NCI-H2196 (cell line): ENCODE measurements around the gene UBAP1.
"Not testable (repeated sequence)": the region's sequence is repeated elsewhere in the genome, so short reads cannot be mapped to it uniquely, and the experiment has no call there.

Experiments
- DNase-seq: peaks from one replicate; lab custom pipeline; 2025; ENCODE audit not compliant: unreplicated experiment; lab: John Stamatoyannopoulos, UW

Gene UBAP1

DNA sequence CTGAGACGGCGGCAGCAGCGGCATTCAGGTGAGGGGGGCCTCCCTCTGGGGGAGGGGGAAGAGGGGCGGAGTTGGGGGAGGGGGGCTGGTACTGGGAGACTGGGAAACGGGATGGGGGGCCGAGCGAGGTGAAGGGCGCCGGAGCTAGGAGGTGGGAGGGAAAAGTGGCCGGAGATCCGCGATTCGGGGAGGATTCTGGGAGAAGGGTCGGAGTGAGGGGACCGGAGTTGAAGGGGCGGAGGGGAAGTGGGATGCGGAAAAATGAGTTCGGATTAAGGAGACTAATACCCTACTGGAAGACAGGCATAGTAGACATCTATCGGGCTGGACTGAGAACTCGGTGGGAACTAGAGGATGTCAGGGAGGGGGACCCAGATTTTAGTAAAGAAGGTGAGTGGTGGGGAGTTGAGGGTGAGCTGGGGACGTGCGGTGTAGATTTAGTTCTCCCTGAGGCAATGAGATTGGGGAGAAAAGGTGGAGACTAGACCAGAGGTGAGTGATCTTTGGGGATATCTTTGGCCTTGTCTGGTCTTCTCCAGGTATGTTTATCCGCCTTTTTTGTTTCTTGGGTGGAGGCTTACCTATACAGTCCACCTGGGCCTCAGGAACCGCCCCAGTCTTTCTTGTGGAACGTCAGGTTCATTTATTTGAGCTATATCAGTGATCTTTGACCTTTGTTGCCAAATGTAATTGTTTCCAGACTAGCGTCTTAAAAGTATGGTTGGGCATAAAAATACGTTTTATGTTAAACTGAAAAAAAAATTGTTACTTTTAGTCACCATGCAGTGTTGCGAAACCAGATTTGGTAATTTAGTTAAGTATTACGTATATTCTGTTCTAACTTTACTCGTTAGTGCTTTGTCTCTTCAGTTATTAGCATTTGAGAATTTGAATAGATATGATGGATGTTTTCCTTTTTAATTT lies 632 bp downstream of the UBAP1 start:
- DNase-seq, result no peak

DNA sequence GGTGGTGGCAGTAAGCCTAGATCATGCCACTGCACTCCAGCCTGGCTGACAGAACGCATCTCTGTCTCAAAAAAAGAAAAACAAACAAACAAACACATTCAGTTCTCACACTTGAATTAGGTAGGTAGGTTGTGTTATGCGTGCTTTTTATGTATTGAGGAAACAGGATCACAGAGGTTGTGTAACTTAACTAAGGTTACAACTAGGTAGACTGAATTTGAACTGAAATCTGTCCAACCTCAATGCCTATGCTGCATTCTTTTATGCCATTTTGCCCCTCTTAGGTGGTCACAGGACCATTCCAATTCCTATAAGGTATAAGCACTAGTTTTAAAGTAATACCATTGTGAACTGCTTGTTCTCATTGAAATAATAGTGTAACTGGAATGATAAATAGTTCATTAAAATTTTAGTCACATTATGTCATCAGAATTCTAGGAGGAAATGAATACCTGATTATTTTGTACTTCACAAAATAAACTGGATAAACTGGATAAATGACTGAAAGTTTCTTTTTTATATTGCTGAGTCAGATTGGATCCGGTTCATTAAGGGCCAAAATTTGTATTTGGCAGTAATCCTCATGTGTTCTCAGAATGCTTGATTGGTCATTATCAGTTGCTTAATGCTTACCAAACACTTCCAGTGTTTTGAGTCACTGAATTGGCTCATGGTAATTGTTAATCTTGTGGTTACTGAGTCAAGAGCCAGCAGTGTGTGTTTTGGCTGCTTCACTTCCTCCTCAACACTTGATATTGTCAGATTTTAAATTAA lies 7.1 kb downstream of the UBAP1 start:
- DNase-seq, result peak; percentile 93

DNA sequence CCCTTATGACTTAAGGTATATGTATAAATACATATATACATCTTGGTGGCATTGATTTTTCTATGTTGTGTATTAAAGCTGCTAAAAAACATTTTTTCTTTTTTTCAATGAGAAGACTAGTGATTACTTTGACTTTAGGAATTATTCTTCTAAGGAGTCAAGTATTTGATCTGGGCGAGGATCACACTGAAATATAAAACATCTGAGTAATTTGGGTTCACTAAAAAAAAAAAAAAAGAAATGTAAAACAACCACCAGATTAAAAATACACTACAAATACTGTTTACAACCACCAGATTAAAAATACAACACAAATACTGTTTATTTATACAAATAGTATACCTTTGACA lies 9.0 kb downstream of the UBAP1 start:
- DNase-seq, result no peak

DNA sequence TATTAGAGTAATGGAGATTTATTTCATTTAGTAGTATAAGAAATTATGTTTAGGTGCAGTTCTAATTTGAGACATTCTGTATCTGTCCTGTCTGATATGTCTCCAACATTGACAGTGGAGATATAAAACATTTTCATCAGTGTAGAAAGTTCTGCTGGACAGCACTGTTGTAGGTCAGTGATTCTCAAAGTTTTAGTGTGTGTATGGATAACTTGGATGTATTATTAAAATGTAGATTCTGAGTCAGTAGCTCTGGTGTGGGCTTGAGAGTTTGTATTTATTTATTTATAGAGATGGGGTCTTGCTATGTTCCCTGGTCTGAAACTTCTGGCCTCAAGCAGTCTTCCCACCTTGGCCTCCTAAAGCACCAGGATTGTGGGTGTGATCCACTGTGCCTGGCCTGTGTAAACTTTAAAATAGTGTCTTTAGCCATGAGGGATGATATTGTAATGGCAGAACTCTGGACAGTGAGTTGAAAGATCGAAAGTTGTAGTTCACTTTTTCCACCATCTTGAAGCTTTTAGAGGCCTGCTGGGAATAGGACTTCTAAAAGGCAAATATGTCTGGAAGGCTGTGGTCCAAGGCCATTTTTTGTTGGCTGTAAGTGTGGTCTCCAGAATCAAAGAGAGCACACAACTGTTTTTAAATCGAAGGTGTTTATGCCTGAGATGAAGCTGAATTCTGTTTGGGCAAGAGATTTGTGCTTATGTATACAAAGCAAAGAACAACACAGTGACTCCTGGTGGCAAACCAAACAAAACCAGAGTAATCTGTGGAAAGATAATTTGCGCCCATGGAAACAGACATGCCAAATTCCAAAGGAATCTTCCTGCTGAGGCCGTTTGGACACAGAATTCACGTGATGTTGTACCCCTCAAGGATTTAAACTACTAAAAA lies 12.4 kb downstream of the UBAP1 start:
- peak; percentile 18 for DNase-seq

DNA sequence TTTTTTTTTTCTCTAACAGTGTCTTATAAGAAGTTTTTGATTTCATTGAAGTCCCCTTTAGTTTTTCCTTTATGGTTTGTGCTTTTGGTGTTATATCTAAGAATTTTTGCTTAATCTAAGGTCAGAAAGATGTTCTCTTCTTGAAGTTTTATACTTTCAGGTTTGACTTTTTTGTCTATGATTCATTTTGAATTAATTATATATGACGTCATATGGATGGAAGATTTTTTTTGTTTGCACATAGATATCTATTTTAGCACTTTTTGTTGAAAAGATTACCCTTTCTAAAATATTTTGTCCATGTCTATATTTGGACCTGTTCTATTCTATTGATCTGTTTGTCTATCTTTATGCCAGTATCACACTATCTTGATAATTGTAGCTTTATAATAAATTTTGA lies 16.3 kb downstream of the UBAP1 start:
- no peak for DNase-seq

DNA sequence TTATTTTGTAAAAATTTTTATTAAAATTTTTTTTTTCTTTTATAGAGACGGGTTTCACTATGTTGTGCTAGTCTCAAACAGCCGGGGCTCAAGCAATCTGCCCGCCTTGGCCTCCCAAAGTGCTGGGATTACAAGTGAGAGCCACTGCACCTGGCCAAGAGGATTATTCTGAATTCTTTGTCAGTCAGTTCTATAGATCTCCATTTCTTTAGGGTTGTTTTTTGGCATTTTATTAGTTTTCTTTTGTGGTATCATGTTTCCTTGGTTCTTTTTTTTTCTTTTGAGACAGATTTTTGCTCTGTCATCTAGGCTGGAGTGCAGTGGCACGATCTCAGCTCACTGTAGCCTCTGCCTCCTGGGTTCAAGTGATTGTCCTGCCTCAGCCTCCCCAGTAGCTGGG lies 18.4 kb downstream of the UBAP1 start:
- not testable (repeated sequence) for DNase-seq

DNA sequence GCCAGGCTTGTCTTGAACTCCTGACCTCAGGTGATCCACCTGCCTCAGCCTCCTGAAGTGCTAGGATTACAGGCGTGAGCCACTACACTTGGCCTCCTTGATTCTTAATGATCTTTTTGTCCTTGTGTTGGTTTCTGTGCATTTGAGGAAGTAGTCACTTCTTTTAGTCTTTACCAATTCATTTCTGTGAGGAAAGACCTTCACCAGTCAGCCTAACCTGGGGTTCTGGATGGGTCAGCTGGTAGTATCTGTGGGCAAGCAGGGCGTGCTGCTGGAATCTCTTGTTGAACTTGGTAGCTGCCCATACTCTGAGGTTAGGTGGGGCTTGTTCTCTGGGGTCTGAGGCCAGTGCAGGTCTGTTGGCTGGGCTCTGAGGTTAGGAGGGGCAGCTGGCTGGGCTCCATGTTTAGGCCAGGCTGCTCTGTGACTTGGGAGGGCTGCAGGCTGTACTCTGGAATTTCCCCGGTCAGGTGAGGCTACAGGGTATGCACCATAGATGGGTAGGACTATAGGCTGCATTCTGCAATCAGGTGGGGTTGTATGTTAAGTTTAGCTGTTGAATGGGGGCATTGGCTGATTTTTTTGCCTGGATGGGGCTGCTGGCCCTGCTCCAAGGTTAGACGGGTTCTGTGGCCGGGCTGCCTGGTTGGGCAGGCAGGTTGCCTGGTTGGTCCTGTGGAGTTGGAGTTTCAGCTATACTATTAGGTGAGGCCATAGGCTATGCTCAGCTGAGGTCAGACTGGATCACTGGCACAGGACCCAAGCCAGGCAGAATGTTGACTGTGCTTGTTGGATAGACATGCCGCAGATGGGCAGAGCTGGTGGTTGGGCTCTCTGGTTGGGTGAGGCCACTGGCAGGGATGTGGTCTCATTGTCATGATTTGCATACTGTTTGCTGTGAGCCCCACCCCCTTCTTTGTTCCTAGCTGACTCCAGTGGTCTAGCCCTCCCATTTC lies 19.2 kb downstream of the UBAP1 start:
- DNase-seq, result peak; percentile 60

DNA sequence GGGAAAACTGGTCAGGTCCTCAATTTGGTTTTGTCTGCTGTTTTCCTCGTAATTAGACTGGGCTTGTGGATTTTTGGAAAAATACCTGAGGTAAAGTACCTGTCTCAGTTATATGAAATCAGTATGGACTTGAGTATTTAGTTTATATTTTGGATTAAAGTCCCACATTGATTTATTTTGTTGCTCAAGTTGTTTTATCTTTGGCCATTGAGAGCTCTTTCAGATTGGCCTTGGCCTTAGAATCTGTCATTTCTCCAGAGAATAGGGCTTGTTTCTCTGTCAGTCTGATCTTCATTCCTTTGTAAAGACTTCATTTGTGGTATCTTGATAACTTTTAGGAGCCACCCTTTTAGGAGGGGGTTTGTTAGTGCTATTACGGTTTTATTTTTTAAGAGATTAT lies 21.2 kb downstream of the UBAP1 start:
- DNase-seq, result no peak

DNA sequence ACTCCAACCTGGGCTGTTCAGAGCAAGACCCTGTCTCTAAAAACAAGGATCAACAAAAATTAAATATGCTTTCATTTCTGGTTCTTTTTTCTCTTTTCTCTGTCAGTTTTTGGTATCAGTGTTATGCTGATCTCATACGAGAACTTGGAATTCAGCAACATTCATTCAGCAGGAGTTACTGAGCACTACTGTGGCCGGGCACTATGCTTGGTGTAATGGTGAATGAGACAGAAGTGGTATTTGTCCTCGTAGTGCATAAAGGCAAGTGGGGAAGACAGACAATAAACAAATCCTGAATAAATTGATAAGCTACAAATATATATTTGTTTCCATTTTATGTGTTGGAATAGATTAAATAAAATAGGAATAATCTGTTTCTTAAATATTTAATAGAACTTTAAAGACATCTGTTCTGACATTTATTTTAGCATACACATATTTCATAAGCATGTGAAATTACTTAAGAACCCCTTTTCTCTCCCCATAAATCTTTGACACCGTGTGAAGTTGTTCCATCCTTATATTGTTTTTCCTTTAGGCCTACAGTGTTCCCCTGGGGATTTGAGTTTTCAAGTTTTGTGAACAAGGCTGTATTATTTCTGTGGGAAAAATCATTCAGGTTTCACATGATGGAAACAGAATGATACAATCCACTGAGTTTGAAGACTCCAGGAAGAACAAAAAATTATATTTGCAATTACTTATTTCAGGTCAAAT lies 24.6 kb downstream of the UBAP1 start:
- DNase-seq, result no peak

DNA sequence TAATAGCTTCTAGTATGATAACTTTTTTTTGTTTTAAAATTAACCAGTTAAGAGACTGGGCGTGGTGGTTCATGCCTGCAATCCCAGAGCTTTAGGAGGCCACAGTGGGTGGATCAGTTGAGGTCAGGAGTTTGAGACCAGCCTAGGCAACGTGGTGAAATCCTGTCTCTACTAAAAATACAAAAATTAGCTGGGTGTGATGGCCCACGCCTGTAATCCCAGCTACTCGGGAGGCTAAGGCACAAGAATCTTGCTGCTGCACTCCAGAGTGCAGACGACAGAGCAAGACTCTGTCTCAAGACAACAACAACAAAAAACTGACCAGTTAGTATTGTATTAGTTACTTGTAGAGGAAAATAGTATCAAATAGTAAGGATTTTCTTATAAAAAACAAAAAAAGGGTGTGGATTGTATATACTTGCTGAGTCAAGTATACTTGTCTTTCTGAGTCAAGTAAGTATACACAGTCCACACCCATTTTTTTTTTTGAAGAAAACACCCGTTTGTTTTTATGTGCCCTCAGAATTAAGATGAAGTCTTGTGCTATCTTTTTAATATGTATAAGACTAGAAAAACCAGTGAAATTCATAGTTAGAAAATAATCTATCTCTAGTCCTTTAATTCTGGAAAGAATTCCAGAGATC lies 25.3 kb downstream of the UBAP1 start:
- no peak for DNase-seq

DNA sequence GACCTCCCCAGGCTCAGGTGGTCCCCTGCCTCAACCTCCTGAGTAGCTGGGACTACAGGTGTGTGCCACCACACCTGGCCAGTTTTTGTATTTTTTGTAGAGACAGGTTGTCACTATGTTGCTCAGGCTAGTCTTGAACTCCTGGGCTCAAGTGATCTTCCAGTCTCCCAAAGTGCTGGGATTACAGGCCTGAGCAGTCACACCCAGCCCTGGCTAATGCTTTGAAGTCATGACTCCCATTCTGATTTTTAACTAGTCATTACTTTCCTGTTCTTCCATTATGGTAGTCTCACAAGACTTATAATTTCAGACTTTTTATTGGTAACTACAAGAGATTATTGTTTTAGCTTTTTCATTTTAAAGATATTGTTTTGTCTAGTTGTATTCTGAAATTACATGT lies 26.3 kb downstream of the UBAP1 start:
- no peak for DNase-seq

DNA sequence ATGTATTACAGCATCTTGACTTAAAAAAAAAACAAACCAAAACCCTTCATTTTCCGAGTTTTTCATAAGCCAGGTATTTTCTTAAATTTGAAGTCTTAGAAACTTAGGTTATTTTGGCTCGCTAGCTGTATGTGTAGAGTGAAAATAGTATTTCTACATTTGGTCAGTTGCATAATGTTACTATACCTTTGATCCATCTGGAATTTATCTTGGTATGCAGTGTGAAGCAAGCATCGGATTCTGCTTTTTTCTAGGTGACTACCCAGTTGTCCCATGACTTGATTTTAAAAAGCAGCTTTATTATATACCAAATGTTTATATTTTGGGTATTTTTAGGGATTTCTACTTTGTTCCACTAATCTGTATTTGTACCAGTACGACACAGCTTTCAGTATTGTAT lies 27.7 kb downstream of the UBAP1 start:
- no peak for DNase-seq

DNA sequence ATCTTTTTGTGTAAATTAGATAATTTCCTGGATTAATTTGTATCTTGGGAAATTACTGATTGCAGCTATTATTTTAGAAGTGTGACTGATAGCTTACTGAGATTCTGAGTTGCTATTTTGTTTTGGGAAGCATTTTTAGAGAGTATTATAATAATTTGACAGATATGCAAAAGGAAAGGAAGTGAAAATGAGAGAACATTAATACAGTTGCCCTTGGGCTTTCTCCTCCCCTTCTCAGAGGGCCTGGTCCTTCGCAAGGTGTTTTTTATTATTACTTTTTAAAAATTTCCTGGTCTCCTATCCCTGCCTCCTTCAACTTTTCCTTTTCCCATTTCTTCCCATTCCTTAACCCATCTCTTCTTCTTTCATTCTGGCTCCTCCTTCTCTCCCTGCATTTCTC lies 32.6 kb downstream of the UBAP1 start:
- DNase-seq, result no peak

DNA sequence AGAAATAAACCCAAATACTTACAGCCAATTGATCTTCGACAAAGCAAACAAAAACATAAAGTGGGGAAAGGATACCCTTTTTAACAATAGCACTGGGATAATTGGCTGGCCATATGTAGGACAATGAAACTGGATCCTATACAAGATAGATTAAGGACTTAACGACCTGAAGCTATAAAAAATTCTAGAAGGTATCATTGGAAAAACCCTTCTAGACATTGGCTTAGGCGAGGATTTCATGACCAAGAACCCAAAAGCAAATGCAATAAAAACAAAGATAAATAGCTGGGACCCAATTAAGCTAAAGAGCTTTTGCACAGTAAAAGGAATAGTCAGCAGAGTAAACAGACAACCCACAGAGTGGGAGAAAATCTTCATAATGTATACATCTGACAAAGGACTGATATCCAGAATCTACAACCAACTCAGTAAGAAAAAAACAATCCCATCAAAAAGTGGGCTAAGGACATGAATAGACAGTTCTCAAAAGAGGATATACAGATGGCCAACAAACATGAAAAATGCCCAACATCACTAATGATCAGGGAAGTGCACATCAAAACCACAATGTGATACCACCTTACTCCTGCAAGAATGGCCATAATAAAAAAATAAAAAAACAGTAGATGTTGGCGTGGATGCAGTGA lies 35.6 kb downstream of the UBAP1 start:
- DNase-seq, result not testable (repeated sequence)

DNA sequence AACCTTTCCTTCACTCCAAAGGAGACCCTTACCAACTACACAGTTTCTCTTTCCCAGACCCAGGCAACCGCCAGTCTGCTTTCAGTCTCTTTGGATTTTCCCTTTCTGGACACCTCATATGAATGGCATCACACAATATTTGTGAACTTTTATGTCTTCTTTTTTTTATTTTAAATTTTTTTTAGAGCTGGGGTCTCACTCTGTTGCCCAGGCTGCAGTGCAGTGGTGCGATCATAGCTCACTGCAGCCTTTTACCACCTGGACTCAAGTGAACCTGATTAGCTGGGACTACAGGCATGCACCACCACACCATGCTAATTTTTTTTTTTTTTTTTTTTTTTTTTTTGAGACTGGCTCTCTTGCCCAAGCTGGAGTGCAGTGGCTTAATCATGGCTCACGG lies 37.5 kb downstream of the UBAP1 start:
- DNase-seq, result no peak

DNA sequence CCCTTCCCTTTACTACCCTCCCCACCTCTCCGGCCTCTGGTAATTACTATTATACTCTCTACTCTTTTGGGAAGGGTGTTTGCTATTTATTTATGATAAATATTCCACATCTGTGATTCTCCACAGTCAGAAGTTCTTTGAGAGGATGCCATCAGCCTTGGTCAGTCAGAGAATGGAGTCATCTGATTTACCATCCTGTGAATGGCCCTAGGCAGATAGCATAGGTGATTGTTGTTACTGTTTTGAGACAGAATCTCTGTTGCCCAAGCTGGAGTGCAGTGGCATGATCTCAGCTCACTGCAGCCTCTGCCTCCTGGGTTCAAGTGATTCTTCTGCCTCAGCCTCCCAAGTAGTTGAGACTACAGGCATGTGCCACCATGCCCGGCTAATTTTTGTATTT lies 38.2 kb downstream of the UBAP1 start:
- DNase-seq, result not testable (repeated sequence)

DNA sequence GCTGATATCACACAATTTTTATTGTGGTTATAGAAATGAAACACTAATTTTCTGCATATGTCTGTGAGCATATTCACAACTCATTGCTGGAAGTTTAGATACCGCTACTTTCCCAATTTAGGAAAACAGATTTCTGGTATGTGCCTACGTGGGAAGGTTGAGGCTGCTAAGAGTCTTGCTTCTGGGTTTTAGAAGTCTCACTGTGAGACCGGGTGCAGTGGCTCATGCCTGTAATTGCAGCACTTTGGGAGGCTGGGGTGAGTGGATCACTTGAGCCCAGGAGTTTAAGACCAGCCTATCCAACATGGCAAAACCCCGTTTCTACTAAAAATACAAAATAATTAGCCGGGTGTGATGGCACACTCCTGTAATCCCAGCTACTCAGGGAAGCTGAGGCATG lies 39.6 kb downstream of the UBAP1 start:
- no peak for DNase-seq

DNA sequence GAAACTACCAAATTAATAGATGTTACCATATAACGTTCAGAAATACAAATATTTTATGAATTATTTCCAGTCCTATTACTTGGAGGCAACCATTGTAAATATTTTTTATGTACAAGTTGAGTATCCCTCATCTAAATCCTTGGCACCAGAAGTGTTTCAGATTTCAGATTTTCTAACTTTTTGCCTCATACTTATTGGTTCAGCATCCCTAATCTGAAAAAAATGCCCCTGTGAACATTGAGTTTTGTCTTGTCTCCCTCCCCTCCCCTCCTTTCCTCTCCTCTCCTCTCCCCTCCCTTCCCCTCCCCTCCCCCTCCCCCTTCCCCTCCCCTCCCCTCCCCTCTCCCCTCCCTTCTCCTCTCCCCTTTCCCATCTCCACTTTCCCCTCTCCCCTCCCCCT lies 40.6 kb downstream of the UBAP1 start:
- DNase-seq, result no peak

DNA sequence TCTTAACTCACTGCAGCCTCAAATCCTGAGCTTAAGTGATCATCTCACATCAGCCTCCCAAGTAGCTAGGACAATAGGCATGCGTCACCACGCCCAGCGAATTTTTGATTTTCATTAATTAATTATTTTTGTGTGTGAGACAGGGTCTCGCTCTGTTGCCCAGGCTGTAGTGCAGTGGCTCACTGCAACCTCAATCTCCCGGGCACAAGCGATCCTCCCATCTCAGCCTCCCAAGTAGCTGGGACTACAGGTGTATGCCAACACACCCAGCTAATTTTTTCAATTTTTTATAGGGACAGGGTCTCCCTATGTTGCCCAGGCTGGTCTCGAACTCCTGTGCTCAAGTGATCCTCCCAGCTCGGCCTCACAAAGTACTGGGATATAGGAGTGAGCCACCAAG lies 41.4 kb downstream of the UBAP1 start:
- DNase-seq, result no peak
